Spinal cord (tissue), 10 donors: ENCODE results near the gene CABLES1. TPM values are rescaled to one million over a fixed set of nuclear protein-coding genes. Genes with fewer than 3 reads are reported as not detected.
"Not testable (repeated sequence)": the region's sequence is repeated elsewhere in the genome, so short reads cannot be mapped to it uniquely, and the experiment has no call there.

Source experiments
- DNase-seq, 6 donors: peaks; one replicate each; pipeline versions ENCODE4 v3.0.0 to v3.0.0-alpha.2; 2013 to 2015; ENCODE audit warnings: low spot score in 6 of 6, low read depth in 4 of 6
- H3K27ac ChIP-seq: one replicate; pipeline ENCODE4 v1.5.1; 2013; ENCODE audit warnings: low read depth, low read length, control low read depth
- H3K27me3 ChIP-seq: one replicate; pipeline ENCODE4 v1.6.1; 2013; ENCODE audit warnings: low read length; ENCODE audit not compliant: control insufficient read depth, insufficient read depth
- H3K36me3 ChIP-seq: one replicate; pipeline ENCODE4 v1.6.1; 2013; ENCODE audit warnings: low read length; ENCODE audit not compliant: control insufficient read depth, insufficient read depth
- H3K4me1 ChIP-seq: one replicate; pipeline ENCODE4 v1.6.1; 2013; ENCODE audit warnings: low read length; ENCODE audit not compliant: control insufficient read depth, insufficient read depth
- H3K4me3 ChIP-seq: one replicate; pipeline ENCODE4 v1.5.1; 2013; ENCODE audit warnings: low read depth, low read length, control low read depth
- H3K9me3 ChIP-seq: one replicate; pipeline ENCODE4 v1.6.1; 2013; ENCODE audit warnings: low read length; ENCODE audit not compliant: control insufficient read depth, insufficient read depth
- WGBS: methylation state at CpG from one replicate; pipeline ENCODE4 v1.1.5; 2013; ENCODE audit warnings: missing lambda C conversion rate; ENCODE audit not compliant: insufficient coverage; 5-methylcytosine and 5-hydroxymethylcytosine counted together
- polyA plus RNA-seq, 2 donors: library from polyadenylated mRNA; unstranded; fragments of 120-200 nt; gene quantifications; one replicate each; pipeline ENCODE4 v1.2.1, GENCODE V29; 2013; ENCODE audit not compliant: insufficient read length in 2 of 2
- total RNA-seq, 2 donors: library from RNA; depleted of rRNA in 1 of 2; stranded (reverse); fragments of 120-200 nt in 1 of 2; fragments of >200 nt in 1 of 2; gene quantifications; one replicate each; pipeline versions ENCODE4 v1.2.3 to v1.2.4, GENCODE V29; 2013 to 2014
- donor health status: healthy.

Gene CABLES1
- total and polyA plus RNA-seq, 4 donors: 7.6 to 30.4 (median 12.2) TPM

- WGBS: 93% methylated on average over 8 of the region's 11 CpGs
- H3K9me3 ChIP-seq, H3K27ac ChIP-seq, H3K27me3 ChIP-seq, DNase-seq, H3K4me3 ChIP-seq: not testable (repeated sequence)
- peaks cover 16% of the 10 kb centered on the region for H3K36me3 ChIP-seq
- H3K4me1 ChIP-seq: peaks cover 20% of the 10 kb centered on the region
Measured at GRCh38 chr18:23241833-23242496, 106.7 kb downstream of the CABLES1 start.

GRCh38 chr18:23243178-23243577 is 107.9 kb downstream of the CABLES1 start:
- peaks cover 9% of the 10 kb centered on the region for H3K4me1 ChIP-seq
- DNase-seq: no peak

GRCh38 chr18:23243816-23244215 is 108.5 kb downstream of the CABLES1 start:
- H3K27ac ChIP-seq: no peak overlapping the region
- H3K4me1 ChIP-seq: peaks cover 9% of the 10 kb centered on the region
- H3K9me3 ChIP-seq: no peaks in the 10 kb centered on the region
- WGBS: 92% methylated on average over 11 of the region's 12 CpGs
- H3K27me3 ChIP-seq: no peaks in the 10 kb centered on the region
- no peak for DNase-seq
- H3K36me3 ChIP-seq: peaks cover 18% of the 10 kb centered on the region
- H3K4me3 ChIP-seq: no peak overlapping the region

More at GRCh38 chr18:23243178-23243577, 107.9 kb downstream of the CABLES1 start:
- Histone ChIP-seq H3K36me3 (peaks cover 16% of the 10 kb centered on the region), H3K27ac (no peak overlapping the region), H3K4me3 (no peak overlapping the region), H3K27me3 (no peaks in the 10 kb centered on the region), H3K9me3 (no peaks in the 10 kb centered on the region)
- WGBS: no CpG with 5 or more reads among the region's 3 CpGs

GRCh38 chr18:23244401-23244800 is 109.1 kb downstream of the CABLES1 start:
- Histone ChIP-seq H3K36me3 (peaks cover 21% of the 10 kb centered on the region), H3K4me3 (no peak overlapping the region), H3K27ac (no peak overlapping the region), H3K27me3 (no peaks in the 10 kb centered on the region), H3K4me1 (peaks cover 9% of the 10 kb centered on the region), H3K9me3 (peaks cover 3% of the 10 kb centered on the region)
- DNase-seq: peak in 3 of 6 donors; percentile 39 to 95 (median 43)
- WGBS: 52% methylated on average over 12 of the region's 12 CpGs

GRCh38 chr18:23245461-23245860 is 110.2 kb downstream of the CABLES1 start:
- no peak for DNase-seq
- Histone ChIP-seq H3K36me3 (peaks cover 21% of the 10 kb centered on the region), H3K27me3 (no peaks in the 10 kb centered on the region), H3K27ac (no peak overlapping the region), H3K9me3 (peaks cover 3% of the 10 kb centered on the region), H3K4me1 (peaks cover 6% of the 10 kb centered on the region), H3K4me3 (no peak overlapping the region)
- WGBS: 89% methylated on average over 4 of the region's 6 CpGs

- Histone ChIP-seq H3K27me3 (no peaks in the 10 kb centered on the region), H3K9me3 (peaks cover 3% of the 10 kb centered on the region), H3K4me3 (no peak overlapping the region), H3K4me1 (peaks cover 4% of the 10 kb centered on the region), H3K36me3 (peaks cover 21% of the 10 kb centered on the region), H3K27ac (no peak overlapping the region)
- 98% methylated on average over 10 of the region's 10 CpGs for WGBS
- no peak for DNase-seq
Measured at GRCh38 chr18:23247331-23247730, 112.0 kb downstream of the CABLES1 start.

GRCh38 chr18:23247896-23248295 is 112.6 kb downstream of the CABLES1 start:
- peaks cover 4% of the 10 kb centered on the region for H3K4me1 ChIP-seq
- peaks cover 3% of the 10 kb centered on the region for H3K9me3 ChIP-seq
- H3K36me3 ChIP-seq: peaks cover 25% of the 10 kb centered on the region
- H3K4me3 ChIP-seq: no peak overlapping the region
- WGBS: 97% methylated on average over 14 of the region's 14 CpGs
- DNase-seq: no peak
- H3K27ac ChIP-seq: no peak overlapping the region
- no peaks in the 10 kb centered on the region for H3K27me3 ChIP-seq

- H3K4me1 ChIP-seq: peaks cover 4% of the 10 kb centered on the region
- H3K27ac ChIP-seq: no peak overlapping the region
- H3K36me3 ChIP-seq: peaks cover 33% of the 10 kb centered on the region
- no peaks in the 10 kb centered on the region for H3K27me3 ChIP-seq
- WGBS: 79% methylated on average over 2 of the region's 2 CpGs
- no peak overlapping the region for H3K4me3 ChIP-seq
- no peak for DNase-seq
- peaks cover 3% of the 10 kb centered on the region for H3K9me3 ChIP-seq
Measured at GRCh38 chr18:23248826-23249225, 113.5 kb downstream of the CABLES1 start.

- H3K36me3 ChIP-seq: peaks cover 34% of the 10 kb centered on the region
- no peak overlapping the region for H3K27ac ChIP-seq
- no peak overlapping the region for H3K4me3 ChIP-seq
- peaks cover 3% of the 10 kb centered on the region for H3K9me3 ChIP-seq
- 93% methylated on average over 7 of the region's 7 CpGs for WGBS
- H3K27me3 ChIP-seq: no peaks in the 10 kb centered on the region
- H3K4me1 ChIP-seq: peaks cover 4% of the 10 kb centered on the region
- DNase-seq: no peak
Measured at GRCh38 chr18:23249348-23249747, 114.1 kb downstream of the CABLES1 start.
